H1 (cell line): ENCODE data around the gene SSR2. TPM values are rescaled to one million over a fixed set of nuclear protein-coding genes. Genes with fewer than 3 reads are reported as not detected.

ENCODE experiments used
- CTCF ChIA-PET: fragments of 300-600 bp; sonication (Branson Sonifier 250); formaldehyde crosslinking; loops from one replicate; lab custom pipeline; 2021; ENCODE audit not compliant: partially characterized antibody; lab: Charles Lee
- POLR2A ChIA-PET: fragments of 300-600 bp; sonication (Branson Sonifier 250); formaldehyde crosslinking; loops from one replicate; lab custom pipeline; 2021; ENCODE audit warnings: inconsistent platforms; ENCODE audit not compliant: partially characterized antibody; lab: Charles Lee
- DNase-seq, 2 experiments: peaks; one replicate each; pipeline versions ENCODE4 v3.0.0 to v3.0.0-alpha.2; 2010 to 2022; ENCODE audit warnings: low spot score in 2 of 2, low read depth in 1 of 2, mixed read lengths in 1 of 2
- FAIRE-seq: peaks from 2 replicates; lab custom pipeline; 2011; peaks lifted over from hg19 to GRCh38; lab: Jason Lieb, UNC
- H2AFZ ChIP-seq: 2 replicates; pipeline ENCODE4 v1.8.1; 2012; ENCODE audit warnings: low read length, inconsistent platforms
- H2AK5ac ChIP-seq: 2 replicates; pipeline ENCODE4 v1.6.1; 2013; ENCODE audit warnings: low read depth, low read length
- H2BK120ac ChIP-seq: replicated peaks from 2 replicates; pipeline ENCODE3; 2013; ENCODE audit warnings: low read depth, low read length, inconsistent platforms
- H2BK12ac ChIP-seq: 2 replicates; pipeline ENCODE4 v1.6.1; 2013; ENCODE audit warnings: low read depth, low read length
- H2BK15ac ChIP-seq: 2 replicates; pipeline ENCODE4 v1.6.1; 2013; ENCODE audit warnings: low read length
- H2BK20ac ChIP-seq: 2 replicates; pipeline ENCODE4 v1.6.1; 2013; ENCODE audit warnings: low read length
- H2BK5ac ChIP-seq: 2 replicates; pipeline ENCODE4 v1.6.1; 2013; ENCODE audit warnings: low read depth, low read length
- H3K14ac ChIP-seq: 2 replicates; pipeline ENCODE4 v1.6.1; 2013; ENCODE audit warnings: inconsistent platforms; ENCODE audit not compliant: insufficient read length
- H3K18ac ChIP-seq: 2 replicates; pipeline ENCODE4 v1.6.1; 2013; ENCODE audit warnings: low read length; ENCODE audit errors: extremely low read depth
- H3K23ac ChIP-seq: 2 replicates; pipeline ENCODE4 v1.6.1; 2013; ENCODE audit warnings: inconsistent platforms; ENCODE audit not compliant: insufficient read length
- H3K23me2 ChIP-seq: 2 replicates; pipeline ENCODE4 v1.6.1; 2013; ENCODE audit warnings: low read depth, low read length
- H3K27ac ChIP-seq: 2 replicates; pipeline ENCODE4 v1.6.1; 2011; ENCODE audit warnings: low read depth, low read length, inconsistent platforms
- H3K27me3 ChIP-seq, 4 experiments: replicated peaks in 1 of 4; 1 replicate in 1 of 4; 2 replicates in 3 of 4; pipeline versions ENCODE4 v1.6.1 to v1.8.1; 2011 to 2013; ENCODE audit warnings: low read length in 3 of 4, mild to moderate bottlenecking in 3 of 4, inconsistent platforms in 2 of 4, mixed read lengths in 2 of 4, moderate library complexity in 1 of 4; ENCODE audit not compliant: control insufficient read depth in 3 of 4, insufficient read depth in 3 of 4; ENCODE audit errors: extremely low read depth in 1 of 4
- H3K36me3 ChIP-seq, 4 experiments: 2 replicates each; pipeline versions ENCODE4 v1.6.1 to v1.8.1; 2011 to 2013; ENCODE audit warnings: mild to moderate bottlenecking in 4 of 4, low read length in 3 of 4, moderate library complexity in 2 of 4, control low read depth in 1 of 4, inconsistent platforms in 1 of 4; ENCODE audit not compliant: insufficient read depth in 4 of 4, control insufficient read depth in 2 of 4
- H3K4ac ChIP-seq: replicated peaks from 2 replicates; pipeline ENCODE3; 2013; ENCODE audit warnings: low read length, low read depth, mixed read lengths, inconsistent platforms; ENCODE audit not compliant: insufficient read length
- H3K4me1 ChIP-seq, 4 experiments: replicated peaks in 1 of 4; 1 replicate in 1 of 4; 2 replicates in 3 of 4; pipeline versions ENCODE4 v1.6.1 to v1.8.1; 2011 to 2013; ENCODE audit warnings: low read length in 3 of 4, inconsistent platforms in 2 of 4, mixed read lengths in 1 of 4; ENCODE audit not compliant: insufficient read depth in 4 of 4, control insufficient read depth in 3 of 4
- H3K4me2 ChIP-seq, 2 experiments: 2 replicates each; pipeline versions ENCODE4 v1.6.1 to v1.8.1; 2011 to 2013; ENCODE audit warnings: low read depth in 2 of 2, low read length in 2 of 2, control low read depth in 1 of 2, inconsistent platforms in 1 of 2, mild to moderate bottlenecking in 1 of 2; ENCODE audit not compliant: insufficient read depth in 1 of 2
- H3K4me3 ChIP-seq, 4 experiments: fragments of 200-600, 300-600 bp in 1 of 4; sonication (generic), shearing (Covaris generic), sonication (Bioruptor Twin) in 1 of 4; 2 replicates each; pipeline versions ENCODE4 v1.5.1 to v1.8.1; 2011 to 2016; ENCODE audit warnings: low read length in 4 of 4, low read depth in 3 of 4, control low read depth in 2 of 4, inconsistent platforms in 2 of 4, mild to moderate bottlenecking in 2 of 4, mixed read lengths in 1 of 4, moderate library complexity in 1 of 4; ENCODE audit not compliant: insufficient read depth in 2 of 4; ENCODE audit errors: extremely low read depth in 1 of 4
- H3K56ac ChIP-seq: replicated peaks from 2 replicates; pipeline ENCODE3; 2013; ENCODE audit warnings: low read depth, mild to moderate bottlenecking, mixed read lengths, low read length, inconsistent platforms; ENCODE audit not compliant: insufficient read length
- H3K79me1 ChIP-seq: 2 replicates; pipeline ENCODE4 v1.6.1; 2013; ENCODE audit warnings: low read depth, low read length, control low read depth
- H3K79me2 ChIP-seq, 2 experiments: 2 replicates each; pipeline versions ENCODE4 v1.6.1 to v1.8.1; 2012 to 2013; ENCODE audit warnings: low read length in 2 of 2, mild to moderate bottlenecking in 2 of 2, inconsistent platforms in 1 of 2; ENCODE audit not compliant: insufficient read depth in 2 of 2, control insufficient read depth in 1 of 2
- H3K9ac ChIP-seq, 4 experiments: replicated peaks in 1 of 4; 1 replicate in 1 of 4; 2 replicates in 3 of 4; pipeline versions ENCODE4 v1.6.1 to v1.8.1; 2011 to 2013; ENCODE audit warnings: low read depth in 3 of 4, low read length in 3 of 4, control low read depth in 2 of 4, mild to moderate bottlenecking in 2 of 4, moderate library complexity in 2 of 4, inconsistent platforms in 1 of 4; ENCODE audit errors: extremely low read depth in 1 of 4
- H3K9me3 ChIP-seq, 2 experiments: 2 replicates each; pipeline versions ENCODE4 v1.6.1 to v1.8.1; 2012 to 2013; ENCODE audit warnings: mild to moderate bottlenecking in 2 of 2, moderate library complexity in 2 of 2, control low read depth in 1 of 2, inconsistent platforms in 1 of 2, low read depth in 1 of 2, low read length in 1 of 2, mixed read lengths in 1 of 2; ENCODE audit not compliant: insufficient read depth in 2 of 2
- H4K20me1 ChIP-seq, 2 experiments: replicated peaks in 1 of 2; 2 replicates each; pipeline versions ENCODE3 to v1.8.1; 2011 to 2013; ENCODE audit warnings: inconsistent platforms in 2 of 2, low read length in 2 of 2, mild to moderate bottlenecking in 1 of 2; ENCODE audit not compliant: insufficient read depth in 2 of 2, control insufficient read depth in 1 of 2
- H4K5ac ChIP-seq: 2 replicates; pipeline ENCODE4 v1.6.1; 2013; ENCODE audit warnings: low read length, low read depth, mixed read lengths, inconsistent platforms; ENCODE audit not compliant: insufficient read length
- H4K8ac ChIP-seq: 2 replicates; pipeline ENCODE4 v1.8.0; 2013; ENCODE audit warnings: mild to moderate bottlenecking, moderate library complexity, low read length, inconsistent platforms; ENCODE audit not compliant: insufficient read depth; ENCODE audit errors: extremely low read depth
- H4K91ac ChIP-seq: replicated peaks from 2 replicates; pipeline ENCODE3; 2013; ENCODE audit warnings: low read length, mixed read lengths, inconsistent platforms; ENCODE audit not compliant: insufficient read length
- CTCF ChIP-seq, 3 experiments: IDR thresholded peaks; 1 replicate in 2 of 3; 2 replicates in 1 of 3; pipeline versions ENCODE4 v1.5.1 to v1.6.1; 2011; ENCODE audit warnings: low read length in 3 of 3, mild to moderate bottlenecking in 3 of 3, inconsistent platforms in 2 of 3, low read depth in 1 of 3, moderate library complexity in 1 of 3; ENCODE audit not compliant: insufficient read depth in 1 of 3; ENCODE audit errors: control extremely low read depth in 1 of 3
- POLR2AphosphoS5 ChIP-seq: IDR thresholded peaks from 2 replicates; pipeline ENCODE4 v1.6.1; 2011; ENCODE audit warnings: low read depth, low read length
- POU5F1 ChIP-seq: IDR thresholded peaks from 2 replicates; pipeline ENCODE4 v1.6.1; 2011; ENCODE audit warnings: low read depth, mild to moderate bottlenecking, low read length, moderate library complexity
- TAF1 ChIP-seq: IDR thresholded peaks from 2 replicates; pipeline ENCODE4 v1.6.1; 2011; ENCODE audit warnings: mild to moderate bottlenecking, low read depth, low read length
- TCF12 ChIP-seq: IDR thresholded peaks from 2 replicates; pipeline ENCODE4 v1.6.1; 2011; ENCODE audit warnings: low read depth, mild to moderate bottlenecking, low read length
- YY1 ChIP-seq: IDR thresholded peaks from 2 replicates; pipeline ENCODE4 v1.6.1; 2011; ENCODE audit warnings: low read depth, mild to moderate bottlenecking, low read length
- ZNF274 ChIP-seq: IDR thresholded peaks from 2 replicates; pipeline ENCODE4 v1.7.0; 2012; ENCODE audit warnings: low read length, borderline replicate concordance; ENCODE audit errors: extremely low read depth
- WGBS, 2 experiments: shearing (Covaris generic) in 1 of 2; methylation state at CpG; one replicate each; pipeline versions ENCODE4 v1.1.6 to v1.1.7; 2013 to 2015; ENCODE audit warnings: low lambda C conversion rate in 2 of 2, mixed read lengths in 2 of 2, inconsistent platforms in 1 of 2, low coverage in 1 of 2, missing lambda C conversion rate in 1 of 2; ENCODE audit not compliant: insufficient replicate concordance in 2 of 2, insufficient coverage in 1 of 2, insufficient read length in 1 of 2; ENCODE audit errors: extremely low coverage in 1 of 2, missing lambda C conversion rate in 1 of 2; 5-methylcytosine and 5-hydroxymethylcytosine counted together
- polyA plus RNA-seq, 7 experiments: library from polyadenylated mRNA; depleted of rRNA in 3 of 7; stranded (reverse) in 5 of 7; unstranded in 2 of 7; fragments of >200 nt in 5 of 7; fragments of 200-250 nt in 2 of 7; gene quantifications; 1 replicate in 5 of 7; 2 replicates in 1 of 7; 4 replicates in 1 of 7; pipeline versions ENCODE4 v1.2.1 to v1.2.3, GENCODE V29; 2011 to 2013; ENCODE audit warnings: missing spikeins in 2 of 7, mixed read lengths in 2 of 7
- total RNA-seq: library from RNA; stranded (reverse); fragmentation: NEBNext Ultra II Directional; extraction: Animal tissue kit (Norgen Biotek cat#: 25700); gene quantifications from 2 replicates; pipeline ENCODE4 v1.2.1, GENCODE V29; 2021
- TF ChIP-seq, protein P1 (sequence below): IDR thresholded peaks from 2 replicates; pipeline ENCODE4 v1.6.1; 2012; ENCODE audit warnings: low read length, inconsistent platforms
- TF ChIP-seq, protein P2 (sequence below): IDR thresholded peaks from 2 replicates; pipeline ENCODE4 v1.6.1; 2012; ENCODE audit warnings: inconsistent platforms

SSR2 gene
- total and polyA plus RNA-seq, 2 of the 8 experiments (the other 6 are each of a cell fraction or from before 2014, with no cell fraction given) = 190 to 648 TPM

DNA sequence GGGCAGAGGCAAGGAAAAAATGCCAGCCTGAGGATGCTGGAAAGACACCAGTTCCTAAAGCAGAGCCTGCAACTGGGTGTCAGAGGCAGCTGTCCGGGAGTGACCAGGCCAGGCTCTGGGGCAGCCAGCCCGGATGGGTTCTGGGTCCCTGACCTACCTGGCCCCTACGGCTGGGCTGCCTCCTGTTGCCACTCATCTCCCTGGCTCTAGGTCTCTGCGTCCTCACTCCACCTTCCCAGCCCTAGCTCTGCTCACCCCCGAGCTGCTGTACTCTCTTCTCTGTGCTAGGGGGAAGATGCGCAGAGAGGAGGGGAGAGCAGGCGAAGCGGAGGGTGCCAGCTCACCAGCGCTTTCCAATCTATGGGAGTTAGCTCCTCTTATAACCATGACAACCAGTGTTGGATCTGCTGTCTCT, 51.4 kb downstream of the SSR2 start:
- Histone ChIP-seq H3K9ac (no peak overlapping the region), H2BK15ac (no peak overlapping the region), H2AK5ac (no peak overlapping the region), H3K4me1 (peaks cover 0 to 33% (median 19%) of the 10 kb centered on the region in 4 experiments; a peak in 6 of 7 replicates), H4K5ac (no peak overlapping the region), H4K91ac (no peak overlapping the region), H2BK12ac (no peak overlapping the region), H2AFZ (no peak overlapping the region), H3K18ac (no peak overlapping the region), H3K79me1 (peaks cover 30% of the 10 kb centered on the region), H2BK120ac (no peak overlapping the region), H3K27me3 (no peaks in the 10 kb centered on the region), H3K79me2 (peaks cover 18 to 64% of the 10 kb centered on the region in 2 experiments), H2BK20ac (no peak overlapping the region), H3K23ac (no peak overlapping the region), H3K36me3 (peaks cover 15 to 39% (median 25%) of the 10 kb centered on the region in 4 experiments), H3K9me3 (no peaks in the 10 kb centered on the region), H3K56ac (no peak overlapping the region), H2BK5ac (peak overlapping the region; percentile 9; the same call in 1 of the 2 replicates), H3K4ac (no peak overlapping the region), H3K14ac (no peak overlapping the region), H3K4me2 (no peak overlapping the region), H3K23me2 (no peaks in the 10 kb centered on the region), H4K20me1 (peaks cover 22 to 35% of the 10 kb centered on the region in 2 experiments), H3K4me3 (no peak overlapping the region), H4K8ac (no peak overlapping the region), H3K27ac (no peak overlapping the region)
- ChIA-PET CTCF (interaction anchor here (0.7 to 6.7 kb wide), 9 partner anchors 8 to 154 kb away, joined by 3 to 79 read pairs (median 6); partner anchors contain the start of gene ARHGEF2), POLR2A (interaction anchor here (2.5 to 16.7 kb wide), 3 partner anchors 15 to 107 kb away, joined by 5 to 282 read pairs (median 10); partner anchors contain the start of gene ARHGEF2)
- 84% methylated on average over 6 of the region's 9 CpGs; no CpG with 5 or more reads in 1 of the 2 experiments for WGBS, 2 experiments
- DNase-seq (no peak), FAIRE-seq (no peak)
- TF ChIP-seq POLR2AphosphoS5 (no peak), ZNF274 (no peak), CTCF (IDR thresholded peaks at IDR 0.05; ENCODE audit: control extremely low read depth in 1 of 3, insufficient read depth in 1 of 3, low read depth in 1 of 3, low read length in 3 of 3) (no peak), POU5F1 (no peak), TCF12 (no peak), YY1 (no peak), TAF1 (no peak)
- TF ChIP-seq, protein P1, sequence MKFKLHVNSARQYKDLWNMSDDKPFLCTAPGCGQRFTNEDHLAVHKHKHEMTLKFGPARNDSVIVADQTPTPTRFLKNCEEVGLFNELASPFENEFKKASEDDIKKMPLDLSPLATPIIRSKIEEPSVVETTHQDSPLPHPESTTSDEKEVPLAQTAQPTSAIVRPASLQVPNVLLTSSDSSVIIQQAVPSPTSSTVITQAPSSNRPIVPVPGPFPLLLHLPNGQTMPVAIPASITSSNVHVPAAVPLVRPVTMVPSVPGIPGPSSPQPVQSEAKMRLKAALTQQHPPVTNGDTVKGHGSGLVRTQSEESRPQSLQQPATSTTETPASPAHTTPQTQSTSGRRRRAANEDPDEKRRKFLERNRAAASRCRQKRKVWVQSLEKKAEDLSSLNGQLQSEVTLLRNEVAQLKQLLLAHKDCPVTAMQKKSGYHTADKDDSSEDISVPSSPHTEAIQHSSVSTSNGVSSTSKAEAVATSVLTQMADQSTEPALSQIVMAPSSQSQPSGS = no peak
- TF ChIP-seq, protein P2, sequence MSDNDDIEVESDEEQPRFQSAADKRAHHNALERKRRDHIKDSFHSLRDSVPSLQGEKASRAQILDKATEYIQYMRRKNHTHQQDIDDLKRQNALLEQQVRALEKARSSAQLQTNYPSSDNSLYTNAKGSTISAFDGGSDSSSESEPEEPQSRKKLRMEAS = no peak
